Panc1 (cell line): ENCODE measurements around the gene TBX5. TPM values are rescaled to one million over a fixed set of nuclear protein-coding genes. Genes with fewer than 3 reads are reported as not detected.

Experiments
- ATAC-seq: fragments of 200-7000 bp; cut with Tn5 transposase; 2 replicates; pipeline ENCODE4 v1.9.1; 2020; ENCODE audit warnings: mild to moderate bottlenecking, moderate library complexity
- BruUV-seq: library from RNA; stranded (reverse); fragments of 400-500 nt; replicated peaks from 2 replicates; lab custom pipeline; 2021; lab: Mats Ljungman, UMichigan
- CTCF ChIA-PET: fragments of 300-600 bp; sonication (Branson Sonifier 250); formaldehyde crosslinking; loops from one replicate; lab custom pipeline; 2022; ENCODE audit warnings: antibody characterized with exemption; lab: Charles Lee
- POLR2A ChIA-PET: fragments of 300-600 bp; sonication (Branson Sonifier 250); formaldehyde crosslinking; loops from one replicate; lab custom pipeline; 2022; ENCODE audit warnings: antibody characterized with exemption; lab: Charles Lee
- DNase-seq: peaks from one replicate; pipeline ENCODE4 v3.0.0-alpha.2; 2010; ENCODE audit warnings: low read depth, low spot score
- H3K27ac ChIP-seq: 2 replicates; pipeline ENCODE4 v1.5.1; 2011; ENCODE audit warnings: mild to moderate bottlenecking, low read length, inconsistent platforms
- H3K27me3 ChIP-seq: fragments of 200-500 bp; sonication (Bioruptor generic); 2 replicates; pipeline ENCODE4 v1.6.0; 2014; ENCODE audit warnings: low read length, inconsistent platforms; ENCODE audit not compliant: control insufficient read depth, insufficient read depth
- H3K36me3 ChIP-seq: fragments of 200-500 bp; sonication (Bioruptor generic); 2 replicates; pipeline ENCODE4 v1.5.1; 2014; ENCODE audit warnings: inconsistent platforms, mild to moderate bottlenecking, low read length, moderate library complexity; ENCODE audit not compliant: control insufficient read depth, insufficient read depth
- H3K4me1 ChIP-seq: 2 replicates; pipeline ENCODE4 v1.5.1; 2011; ENCODE audit warnings: inconsistent platforms, mild to moderate bottlenecking, low read length, moderate library complexity; ENCODE audit not compliant: control insufficient read depth, insufficient read depth
- H3K4me3 ChIP-seq, 2 experiments: 2 replicates each; pipeline ENCODE4 v1.5.1; 2011 to 2012; ENCODE audit warnings: low read depth in 2 of 2, low read length in 2 of 2, mild to moderate bottlenecking in 2 of 2, inconsistent platforms in 1 of 2, moderate library complexity in 1 of 2
- H3K9me3 ChIP-seq: fragments of 200-500 bp; sonication (Bioruptor generic); 2 replicates; pipeline ENCODE4 v1.5.1; 2014; ENCODE audit warnings: low read depth, mild to moderate bottlenecking, inconsistent platforms, low read length, moderate library complexity; ENCODE audit not compliant: control insufficient read depth, insufficient read depth
- POLR2AphosphoS5 ChIP-seq: IDR thresholded peaks from 2 replicates; pipeline ENCODE4 v1.6.1; 2012; ENCODE audit warnings: mild to moderate bottlenecking, low read depth, low read length, moderate library complexity
- SIN3A ChIP-seq: IDR thresholded peaks from 2 replicates; pipeline ENCODE4 v1.6.1; 2012; ENCODE audit warnings: low read depth, mild to moderate bottlenecking, low read length, moderate library complexity, borderline replicate concordance; ENCODE audit not compliant: insufficient read depth
- TCF7L2 ChIP-seq: IDR thresholded peaks from 2 replicates; pipeline ENCODE4 v1.6.1; 2011; ENCODE audit warnings: mild to moderate bottlenecking, low read depth, low read length, inconsistent platforms
- in situ Hi-C: cut with HindIII; loops from 2 replicates; pipeline ENCODE4 v1.10.0; 2016; ENCODE audit warnings: low sequenced_read_pairs, low pct_unique_long_range_greater_than_20kb
- intact Hi-C: fragments of 100-400 bp; cut with micrococcal nuclease; formaldehyde crosslinking; loops from one replicate; pipeline ENCODE4 v1.10.0; 2022; ENCODE audit not compliant: unreplicated experiment
- total RNA-seq: library from RNA; stranded (reverse); gene quantifications from one replicate; pipeline ENCODE4 v1.2.1, GENCODE V29; 2021; ENCODE audit not compliant: unreplicated experiment
- TF ChIP-seq, protein P1 (sequence below): fragments of 450-650 bp; IDR thresholded peaks from 2 replicates; pipeline ENCODE4 v1.5.1; 2017; ENCODE audit warnings: mild to moderate bottlenecking
- TF ChIP-seq, protein P2 (sequence below), 2 experiments: IDR thresholded peaks; 2 replicates each; pipeline ENCODE4 v1.6.1; 2011 to 2012; ENCODE audit warnings: low read depth in 2 of 2, control low read depth in 1 of 2, low read length in 1 of 2, mild to moderate bottlenecking in 1 of 2, moderate library complexity in 1 of 2; ENCODE audit not compliant: insufficient read depth in 1 of 2

Gene TBX5
- total RNA-seq, 1 experiment from 2014 or later: not detected

DNA sequence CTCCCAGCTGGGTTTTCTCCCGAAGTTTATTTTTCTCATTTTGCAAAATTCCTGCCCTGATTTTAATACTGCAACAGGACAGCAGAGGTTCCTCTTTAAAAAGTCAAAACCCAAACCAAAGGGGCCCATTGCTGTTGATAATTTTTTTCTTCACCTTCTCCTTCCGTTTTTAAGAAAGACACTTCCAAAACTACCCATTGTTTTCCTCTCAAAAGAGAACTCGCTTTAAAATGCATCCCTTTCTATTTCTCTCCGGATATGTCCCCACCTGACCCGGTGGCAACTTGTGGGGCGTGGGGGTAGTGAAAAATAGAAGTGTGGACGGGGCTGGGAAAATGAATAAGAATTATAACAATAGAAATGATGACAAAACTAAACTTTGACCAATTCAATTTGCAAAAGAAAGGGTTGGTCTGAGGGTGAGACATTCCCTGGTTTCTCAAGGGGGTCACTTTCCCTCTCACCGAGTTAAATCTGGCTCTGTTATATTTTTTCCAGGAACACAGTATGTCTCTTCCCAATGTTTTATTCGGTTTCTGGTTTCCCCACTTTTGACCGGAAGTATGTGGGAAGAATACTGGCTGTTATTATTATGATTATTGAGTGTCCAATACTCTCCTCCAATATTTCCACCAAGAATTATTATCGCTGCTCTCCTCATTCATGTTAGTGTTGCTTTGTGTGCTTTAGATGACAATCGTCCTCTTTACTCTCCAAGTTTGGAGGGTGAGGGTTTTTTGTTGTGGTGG is 4.1 kb upstream of the TBX5 start:
- no peak for DNase-seq
- no peaks in the 10 kb centered on the region for H3K9me3 ChIP-seq
- in situ Hi-C loops (no loop called here), intact Hi-C loops (no loop called here)
- ChIA-PET CTCF (no interaction called here), POLR2A (no interaction called here)
- H3K4me3 ChIP-seq: no peak overlapping the region
- no peak for TF ChIP-seq TCF7L2
- TF ChIP-seq, protein P1, sequence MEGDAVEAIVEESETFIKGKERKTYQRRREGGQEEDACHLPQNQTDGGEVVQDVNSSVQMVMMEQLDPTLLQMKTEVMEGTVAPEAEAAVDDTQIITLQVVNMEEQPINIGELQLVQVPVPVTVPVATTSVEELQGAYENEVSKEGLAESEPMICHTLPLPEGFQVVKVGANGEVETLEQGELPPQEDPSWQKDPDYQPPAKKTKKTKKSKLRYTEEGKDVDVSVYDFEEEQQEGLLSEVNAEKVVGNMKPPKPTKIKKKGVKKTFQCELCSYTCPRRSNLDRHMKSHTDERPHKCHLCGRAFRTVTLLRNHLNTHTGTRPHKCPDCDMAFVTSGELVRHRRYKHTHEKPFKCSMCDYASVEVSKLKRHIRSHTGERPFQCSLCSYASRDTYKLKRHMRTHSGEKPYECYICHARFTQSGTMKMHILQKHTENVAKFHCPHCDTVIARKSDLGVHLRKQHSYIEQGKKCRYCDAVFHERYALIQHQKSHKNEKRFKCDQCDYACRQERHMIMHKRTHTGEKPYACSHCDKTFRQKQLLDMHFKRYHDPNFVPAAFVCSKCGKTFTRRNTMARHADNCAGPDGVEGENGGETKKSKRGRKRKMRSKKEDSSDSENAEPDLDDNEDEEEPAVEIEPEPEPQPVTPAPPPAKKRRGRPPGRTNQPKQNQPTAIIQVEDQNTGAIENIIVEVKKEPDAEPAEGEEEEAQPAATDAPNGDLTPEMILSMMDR: no peak
- TF ChIP-seq POLR2AphosphoS5: no peak
- no peak for TF ChIP-seq SIN3A
- TF ChIP-seq, protein P2, sequence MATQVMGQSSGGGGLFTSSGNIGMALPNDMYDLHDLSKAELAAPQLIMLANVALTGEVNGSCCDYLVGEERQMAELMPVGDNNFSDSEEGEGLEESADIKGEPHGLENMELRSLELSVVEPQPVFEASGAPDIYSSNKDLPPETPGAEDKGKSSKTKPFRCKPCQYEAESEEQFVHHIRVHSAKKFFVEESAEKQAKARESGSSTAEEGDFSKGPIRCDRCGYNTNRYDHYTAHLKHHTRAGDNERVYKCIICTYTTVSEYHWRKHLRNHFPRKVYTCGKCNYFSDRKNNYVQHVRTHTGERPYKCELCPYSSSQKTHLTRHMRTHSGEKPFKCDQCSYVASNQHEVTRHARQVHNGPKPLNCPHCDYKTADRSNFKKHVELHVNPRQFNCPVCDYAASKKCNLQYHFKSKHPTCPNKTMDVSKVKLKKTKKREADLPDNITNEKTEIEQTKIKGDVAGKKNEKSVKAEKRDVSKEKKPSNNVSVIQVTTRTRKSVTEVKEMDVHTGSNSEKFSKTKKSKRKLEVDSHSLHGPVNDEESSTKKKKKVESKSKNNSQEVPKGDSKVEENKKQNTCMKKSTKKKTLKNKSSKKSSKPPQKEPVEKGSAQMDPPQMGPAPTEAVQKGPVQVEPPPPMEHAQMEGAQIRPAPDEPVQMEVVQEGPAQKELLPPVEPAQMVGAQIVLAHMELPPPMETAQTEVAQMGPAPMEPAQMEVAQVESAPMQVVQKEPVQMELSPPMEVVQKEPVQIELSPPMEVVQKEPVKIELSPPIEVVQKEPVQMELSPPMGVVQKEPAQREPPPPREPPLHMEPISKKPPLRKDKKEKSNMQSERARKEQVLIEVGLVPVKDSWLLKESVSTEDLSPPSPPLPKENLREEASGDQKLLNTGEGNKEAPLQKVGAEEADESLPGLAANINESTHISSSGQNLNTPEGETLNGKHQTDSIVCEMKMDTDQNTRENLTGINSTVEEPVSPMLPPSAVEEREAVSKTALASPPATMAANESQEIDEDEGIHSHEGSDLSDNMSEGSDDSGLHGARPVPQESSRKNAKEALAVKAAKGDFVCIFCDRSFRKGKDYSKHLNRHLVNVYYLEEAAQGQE (IDR thresholded peaks at IDR 0.05; ENCODE audit: insufficient read depth in 1 of 2, low read depth in 2 of 2, low read length in 1 of 2): no peak
- H3K4me1 ChIP-seq: no peaks in the 10 kb centered on the region
- H3K36me3 ChIP-seq: no peaks in the 10 kb centered on the region
- H3K27me3 ChIP-seq: peaks cover 5% of the 10 kb centered on the region; the same call in 1 of the 2 replicates
- no peak for ATAC-seq
- H3K27ac ChIP-seq: no peak overlapping the region
- no TSS peak for BruUV-seq

DNA sequence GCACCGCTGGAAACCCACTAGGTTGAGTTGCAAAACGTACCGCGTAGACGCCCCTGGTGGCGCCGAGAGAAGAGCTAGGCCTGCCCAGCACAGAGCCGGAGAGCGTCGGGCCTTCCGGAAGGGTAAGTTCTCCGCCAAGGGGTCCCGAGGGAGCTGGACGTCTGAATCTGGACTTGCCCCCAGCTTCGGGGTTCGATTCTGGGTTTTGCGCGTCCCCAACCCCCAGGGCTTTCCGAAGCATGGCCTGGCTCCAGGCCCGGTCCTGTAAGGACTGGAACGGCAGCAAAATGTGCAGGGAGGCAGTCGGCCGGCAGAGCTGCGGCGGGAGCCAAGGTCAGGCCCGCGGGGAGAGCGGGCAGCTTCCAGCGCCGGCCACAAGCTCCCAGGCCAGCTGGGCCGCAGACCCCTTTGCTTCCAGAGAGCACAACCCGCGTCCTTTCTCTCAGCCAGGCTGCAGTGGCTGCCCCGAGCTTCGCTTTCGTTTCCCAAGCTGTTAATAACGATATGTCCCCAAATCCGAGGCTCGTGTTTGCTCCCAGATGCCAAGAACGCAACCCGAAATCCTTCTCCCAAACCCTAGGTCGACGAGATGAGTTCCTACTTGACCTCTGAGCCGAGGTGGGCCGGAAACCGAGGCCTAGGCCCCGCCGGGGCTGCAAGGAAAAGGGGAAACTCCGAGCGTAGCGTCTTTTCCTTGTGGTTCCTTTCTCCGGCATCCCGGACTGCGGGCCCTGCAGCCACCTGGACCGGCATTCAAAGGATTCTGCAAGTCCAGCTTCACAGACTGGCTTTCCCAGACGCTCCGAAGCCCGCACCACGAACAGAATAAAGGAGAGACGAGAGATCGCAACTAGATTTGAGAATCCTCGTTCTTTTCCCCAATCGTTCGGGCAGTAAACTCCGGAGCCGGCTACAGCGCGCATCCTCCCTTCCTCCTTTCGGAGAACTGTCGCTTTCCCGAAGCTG is 3.2 kb upstream of the TBX5 start:
- ChIA-PET CTCF (interaction anchor here (0.6 kb wide), 1 partner anchor 227 kb away, joined by 3 read pairs; no protein-coding TSS in a partner anchor), POLR2A (no interaction called here)
- no peak overlapping the region for H3K4me3 ChIP-seq
- in situ Hi-C loops (no loop called here), intact Hi-C loops (no loop called here)
- TF ChIP-seq SIN3A (no peak), POLR2AphosphoS5 (no peak), TCF7L2 (no peak)
- TF ChIP-seq, protein P1: no peak
- TF ChIP-seq, protein P2 (IDR thresholded peaks at IDR 0.05; ENCODE audit: insufficient read depth in 1 of 2, low read depth in 2 of 2, low read length in 1 of 2): no peak
- BruUV-seq: no TSS peak
- no peaks in the 10 kb centered on the region for H3K36me3 ChIP-seq
- H3K27ac ChIP-seq: no peak overlapping the region
- peaks cover 3% of the 10 kb centered on the region; the same call in 1 of the 2 replicates for H3K27me3 ChIP-seq
- no peaks in the 10 kb centered on the region for H3K4me1 ChIP-seq
- H3K9me3 ChIP-seq: no peaks in the 10 kb centered on the region
- ATAC-seq: no peak
- DNase-seq: no peak
